HG03521 (cell line): ENCODE measurements around the gene KLB.
A peak's percentile ranks its signal among the peaks of the same experiment; 100 is the strongest.
"Not testable (repeated sequence)": the region's sequence is repeated elsewhere in the genome, so short reads cannot be mapped to it uniquely, and the experiment has no call there.

Source experiments
- ATAC-seq: cut with Tn5 transposase; IDR thresholded peaks from one replicate; pipeline ENCODE4 v1.9.1; 2021; ENCODE audit warnings: mild to moderate bottlenecking, moderate library complexity; ENCODE audit not compliant: unreplicated experiment

The KLB gene

DNA sequence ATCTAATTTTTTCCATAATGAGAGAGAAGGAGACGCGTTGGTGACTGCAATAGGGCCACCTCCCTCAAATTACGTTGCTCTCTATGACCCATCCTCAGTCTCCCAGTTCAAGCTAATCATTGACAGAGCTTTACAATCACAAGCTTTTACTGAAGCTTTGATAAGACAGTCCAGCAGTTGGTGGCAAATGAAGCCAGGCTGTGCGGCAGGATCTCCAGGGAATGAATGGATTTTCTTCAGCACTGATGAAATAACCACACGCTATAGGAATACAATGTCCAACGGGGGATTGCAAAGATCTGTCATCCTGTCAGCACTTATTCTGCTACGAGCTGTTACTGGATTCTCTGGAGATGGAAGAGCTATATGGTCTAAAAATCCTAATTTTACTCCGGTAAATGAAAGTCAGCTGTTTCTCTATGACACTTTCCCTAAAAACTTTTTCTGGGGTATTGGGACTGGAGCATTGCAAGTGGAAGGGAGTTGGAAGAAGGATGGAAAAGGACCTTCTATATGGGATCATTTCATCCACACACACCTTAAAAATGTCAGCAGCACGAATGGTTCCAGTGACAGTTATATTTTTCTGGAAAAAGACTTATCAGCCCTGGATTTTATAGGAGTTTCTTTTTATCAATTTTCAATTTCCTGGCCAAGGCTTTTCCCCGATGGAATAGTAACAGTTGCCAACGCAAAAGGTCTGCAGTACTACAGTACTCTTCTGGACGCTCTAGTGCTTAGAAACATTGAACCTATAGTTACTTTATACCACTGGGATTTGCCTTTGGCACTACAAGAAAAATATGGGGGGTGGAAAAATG, at the start of gene KLB:
KLB (plus strand) TSS at position 168 of the 821 bp plus-strand sequence; CDS start at position 188, 20 bp downstream.
- no peak for ATAC-seq

DNA sequence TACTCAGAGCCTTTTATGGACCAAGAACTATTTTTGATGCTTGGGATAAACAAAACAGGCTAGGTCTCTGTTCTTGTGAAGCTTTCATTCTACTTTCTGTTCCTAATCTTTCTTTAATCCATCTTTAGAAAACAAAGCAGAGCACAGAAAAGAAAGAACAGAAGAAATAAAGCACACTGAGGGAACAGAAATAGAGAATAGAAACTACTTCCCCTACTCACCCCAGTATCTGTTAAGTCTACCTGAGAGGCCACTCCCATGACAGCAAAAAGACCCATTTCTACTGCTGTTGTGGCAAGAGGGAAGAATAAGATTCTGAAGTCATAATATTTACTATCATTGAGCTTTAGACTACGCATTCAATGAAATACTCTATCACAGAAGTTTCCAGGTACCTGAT, 49.7 kb upstream of the KLB start:
- ATAC-seq, result peak; percentile 41

DNA sequence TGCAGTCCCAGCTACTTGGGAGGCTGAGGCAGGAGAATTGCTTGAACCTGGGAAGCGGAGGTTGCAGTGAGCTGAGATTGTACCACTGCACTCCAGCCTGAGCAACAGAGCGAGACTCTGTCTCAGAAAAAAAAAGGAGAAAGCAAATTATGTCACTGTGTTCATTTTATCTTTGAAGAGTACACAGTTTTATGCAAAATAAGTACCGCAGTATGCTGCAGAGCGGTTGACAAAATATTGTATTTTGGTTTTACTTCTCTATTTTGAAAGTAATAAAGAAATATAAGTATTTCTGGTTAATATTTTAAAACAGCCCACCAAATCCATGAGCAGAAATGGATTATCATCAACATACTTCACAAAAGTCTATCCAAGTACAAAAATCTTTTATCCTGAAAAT, 46.1 kb upstream of the KLB start:
- peak; percentile 48 for ATAC-seq

DNA sequence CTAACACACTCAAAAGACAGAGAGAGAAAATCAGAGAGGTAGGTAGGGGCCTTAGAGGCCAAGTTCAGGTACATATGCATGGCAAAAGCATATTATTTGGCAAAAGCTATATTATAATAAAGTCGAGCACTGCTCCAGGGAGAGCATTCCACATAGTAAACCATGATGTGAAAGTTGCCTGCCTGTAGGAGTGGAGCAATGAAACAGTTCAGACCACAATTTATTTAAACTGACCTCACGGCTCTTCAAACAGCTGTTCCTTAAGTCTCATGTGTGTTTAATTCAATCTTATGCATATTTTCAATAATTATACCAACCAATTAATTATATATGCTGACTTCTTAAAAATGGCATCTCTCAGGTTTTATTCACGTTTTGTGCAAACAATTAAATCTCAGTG, 43.9 kb upstream of the KLB start:
- ATAC-seq, result no peak

DNA sequence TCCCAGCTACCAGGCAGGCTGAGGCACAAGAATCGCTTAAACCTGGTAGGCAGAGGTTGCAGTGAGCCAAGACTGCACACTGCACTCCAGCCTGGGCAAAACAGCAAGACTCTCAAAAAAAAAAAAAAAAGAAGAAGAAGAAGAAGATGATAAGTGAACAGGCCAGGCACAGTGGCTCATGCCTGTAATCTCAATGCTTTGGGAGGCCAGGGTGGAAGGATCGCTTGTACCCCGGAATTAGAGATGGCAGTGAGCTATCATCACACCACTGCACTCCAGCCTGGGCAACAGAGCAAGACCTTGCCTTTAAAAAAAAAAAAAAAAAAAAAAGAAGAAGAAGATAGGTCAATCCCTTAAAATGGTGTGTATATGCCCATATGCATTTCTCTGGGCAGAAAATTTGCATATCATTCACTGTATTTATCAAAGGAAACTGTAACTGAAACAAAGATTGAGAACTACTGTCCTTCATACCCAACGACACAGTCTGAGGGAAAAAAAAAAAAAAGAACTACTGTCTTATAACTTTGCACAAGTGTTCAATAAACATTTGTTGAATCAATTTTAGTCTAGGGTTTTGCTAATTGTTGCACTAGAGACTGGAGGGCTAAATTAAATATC, 42.8 kb upstream of the KLB start:
- no peak for ATAC-seq

DNA sequence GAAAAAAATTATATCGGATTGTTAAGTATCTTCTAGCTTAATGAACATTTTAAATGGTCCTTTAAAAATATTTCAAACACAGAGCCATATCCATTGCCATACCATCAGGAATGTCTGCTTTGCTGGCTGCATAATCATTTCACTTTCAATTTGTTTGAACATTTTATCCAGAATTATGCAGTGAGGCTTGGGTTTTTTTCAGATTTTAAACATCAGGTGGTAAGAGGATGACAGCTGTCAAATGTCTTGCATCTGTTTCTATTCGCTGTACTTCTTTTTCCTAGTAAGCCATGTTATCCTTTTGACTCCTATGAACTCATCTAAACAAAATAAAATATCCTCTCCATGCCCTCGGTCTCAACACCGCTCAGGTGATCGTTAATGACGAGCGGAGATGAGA, 41.4 kb upstream of the KLB start:
- no peak for ATAC-seq

DNA sequence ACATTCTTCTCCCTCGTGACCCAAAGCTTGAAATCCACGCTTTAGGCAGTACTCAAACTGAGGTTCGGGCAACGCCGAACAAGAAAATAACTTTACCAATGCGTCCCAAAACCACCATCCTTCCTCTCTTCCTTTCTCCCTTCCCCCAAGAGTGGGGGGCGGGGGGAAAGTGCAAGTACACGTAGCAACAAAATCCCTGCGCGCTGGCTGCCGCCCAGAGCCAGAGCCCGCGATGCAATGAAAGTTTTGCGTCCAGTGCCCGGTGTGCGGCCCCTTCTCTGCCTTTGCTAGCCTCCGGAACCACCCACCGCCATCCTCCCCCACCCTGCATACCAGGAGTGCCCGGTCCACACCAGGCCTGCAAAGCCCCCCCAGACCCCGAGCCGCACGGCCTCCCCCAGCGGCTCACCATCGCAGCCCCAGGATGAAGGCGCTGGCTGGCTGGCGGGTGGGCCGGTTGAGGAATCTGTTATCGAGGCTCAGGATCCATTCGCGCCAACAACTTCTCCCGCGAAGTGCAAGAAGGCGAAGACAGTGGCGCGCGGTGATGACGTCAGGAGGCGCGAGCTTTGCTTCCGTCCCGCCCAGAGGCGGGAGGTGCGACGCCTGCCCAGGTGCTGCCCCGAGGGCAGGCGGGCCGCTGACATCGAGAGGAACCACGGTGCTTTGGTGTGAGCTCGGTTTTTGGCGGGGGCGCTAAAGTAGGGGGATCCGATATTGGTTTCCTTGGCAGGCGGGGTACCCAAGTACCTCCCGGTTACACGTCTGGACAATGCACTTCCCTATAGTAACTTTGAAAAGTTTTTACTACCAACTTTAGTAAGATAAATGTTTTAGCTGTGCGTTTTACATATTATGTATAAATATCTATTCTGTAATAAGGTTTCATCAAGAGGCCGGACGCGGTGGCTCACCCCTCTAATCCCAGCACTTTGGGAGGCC, 40.6 kb upstream of the KLB start, which contains the start of gene RFC1:
RFC1 (minus strand) TSS at position 533 of the 942 bp plus-strand sequence; CDS start at position 412, 121 bp downstream.
- ATAC-seq, result peak; percentile 68

DNA sequence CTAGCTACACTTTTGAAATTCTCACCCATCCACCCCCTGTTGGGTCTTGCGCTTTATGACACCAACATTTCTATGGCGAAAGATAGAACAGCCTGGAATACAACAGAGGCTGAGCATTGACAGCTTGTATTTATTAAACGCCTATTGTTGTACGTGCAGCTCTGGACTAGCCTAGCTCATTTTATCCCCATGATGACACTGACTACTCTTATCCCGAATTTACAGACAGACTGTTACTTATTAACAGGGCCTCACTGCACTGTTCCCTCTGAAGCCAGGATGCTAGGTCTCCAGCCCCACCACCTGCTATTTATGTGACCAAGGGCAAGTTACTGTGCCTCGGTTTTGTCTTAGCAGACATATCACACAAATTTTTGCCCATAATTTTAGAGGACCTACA, 39.6 kb upstream of the KLB start:
- ATAC-seq, result no peak

DNA sequence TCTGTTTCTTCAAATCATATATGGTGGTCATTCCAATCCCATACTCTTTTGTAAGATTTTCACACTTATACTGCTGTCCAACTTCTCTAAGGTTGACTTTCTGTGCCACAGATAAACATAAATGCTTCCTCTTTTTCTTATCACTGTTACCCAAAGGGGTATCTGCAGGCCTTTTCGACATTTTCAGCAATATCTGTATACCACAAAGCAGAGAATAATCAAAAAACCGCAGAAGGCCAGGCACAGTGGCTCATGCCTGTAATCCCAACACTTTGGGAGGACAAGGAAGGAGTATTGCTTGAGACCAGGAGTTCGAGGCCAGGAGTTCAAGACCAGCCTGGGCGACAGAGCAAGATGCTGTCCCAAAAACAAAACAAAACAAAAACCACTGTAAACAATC, 37.4 kb upstream of the KLB start:
- no peak for ATAC-seq

DNA sequence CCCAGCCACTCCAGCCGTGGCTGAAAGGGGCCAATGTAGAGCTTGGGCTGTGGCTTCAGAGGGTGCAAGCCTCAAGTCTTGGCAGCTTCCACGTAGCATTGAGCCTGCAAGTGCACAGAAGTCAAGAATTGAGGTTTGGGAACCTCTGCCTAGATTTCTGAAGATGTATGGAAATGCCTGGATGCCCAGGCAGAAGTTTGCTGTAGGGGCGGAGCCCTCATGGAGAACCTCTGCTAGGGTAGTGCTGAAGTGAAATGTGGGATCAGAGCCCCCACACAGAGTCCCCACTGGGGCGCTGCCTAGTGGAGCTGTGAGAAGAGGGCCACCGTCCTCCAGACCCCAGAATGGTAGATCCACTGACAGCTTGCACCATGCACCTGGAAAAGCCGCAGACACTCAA, 35.5 kb upstream of the KLB start:
- ATAC-seq, result not testable (repeated sequence)

DNA sequence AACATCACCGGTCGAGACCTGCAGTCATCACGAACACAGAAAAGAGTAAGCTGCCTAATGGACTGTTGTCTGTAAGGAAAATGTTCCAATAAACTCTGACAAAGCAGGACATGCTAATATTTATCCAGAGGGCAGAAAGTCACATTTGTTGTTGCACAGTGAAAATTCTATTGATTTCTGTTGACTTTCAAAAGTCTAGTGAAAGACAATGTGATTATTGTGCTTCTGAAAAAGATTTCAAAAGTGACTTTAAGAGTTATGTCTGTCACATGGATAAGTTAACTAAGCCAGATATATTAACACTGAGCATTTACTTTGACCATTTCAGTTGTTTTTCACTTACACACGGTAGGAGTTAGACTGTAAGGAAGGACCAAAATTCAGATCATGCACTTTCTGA, 31.3 kb upstream of the KLB start:
- no peak for ATAC-seq

DNA sequence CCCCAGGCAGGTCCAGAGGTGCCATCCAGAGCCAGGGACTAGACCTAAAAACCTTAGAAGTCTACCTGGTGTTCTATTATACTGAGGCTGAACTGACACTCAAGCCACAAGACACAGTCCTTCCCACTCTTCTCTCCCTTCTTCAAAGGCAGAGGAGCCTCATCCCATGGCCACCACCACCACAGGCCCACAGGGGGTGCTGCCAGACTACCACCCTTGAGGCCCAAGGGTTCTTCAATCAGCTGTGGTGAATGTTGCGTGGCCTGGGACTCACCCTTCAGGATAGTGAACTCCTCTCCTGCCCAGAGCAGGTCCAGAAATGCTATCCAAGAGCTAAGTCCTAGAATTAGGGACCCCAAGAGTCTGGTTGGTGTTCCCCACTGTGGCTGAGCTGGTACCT, 23.0 kb upstream of the KLB start:
- no peak for ATAC-seq

DNA sequence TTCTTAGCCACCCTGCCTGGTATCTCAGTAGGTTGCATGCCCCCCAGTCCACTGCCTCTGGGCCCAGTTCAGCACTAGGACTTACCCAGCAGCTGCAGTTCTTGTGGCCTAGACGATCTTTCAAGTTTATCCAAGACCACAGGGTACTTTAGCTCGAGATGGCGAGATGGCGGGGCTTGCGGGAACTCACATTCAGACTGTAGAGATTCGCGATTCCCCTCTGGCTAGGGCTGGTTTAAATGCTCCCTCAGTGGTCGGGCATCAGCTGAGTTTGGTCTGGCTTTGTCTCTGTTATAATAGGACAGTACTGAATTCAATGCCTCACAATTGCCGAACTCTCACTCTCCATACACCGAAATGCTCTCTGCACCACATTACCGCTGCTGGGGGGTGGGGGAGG, 22.2 kb upstream of the KLB start:
- no peak for ATAC-seq

DNA sequence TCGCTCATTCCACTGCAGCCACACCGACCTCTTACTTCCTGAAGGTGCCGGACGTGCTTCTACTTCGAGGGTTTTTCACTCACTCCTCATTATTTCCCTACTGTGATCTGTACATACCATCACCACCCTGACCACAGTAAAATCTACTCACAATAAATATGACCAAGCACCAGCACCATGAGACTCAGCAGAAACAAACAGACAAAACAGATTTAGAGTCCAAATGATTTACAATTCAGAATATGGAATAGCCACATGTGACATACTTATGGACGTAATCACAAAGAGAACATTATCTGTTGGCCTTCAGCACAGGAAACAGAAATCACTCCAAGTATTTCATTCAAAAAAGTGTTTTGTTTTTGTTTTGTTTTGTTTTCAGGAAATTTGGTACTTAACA, 16.1 kb upstream of the KLB start:
- no peak for ATAC-seq

DNA sequence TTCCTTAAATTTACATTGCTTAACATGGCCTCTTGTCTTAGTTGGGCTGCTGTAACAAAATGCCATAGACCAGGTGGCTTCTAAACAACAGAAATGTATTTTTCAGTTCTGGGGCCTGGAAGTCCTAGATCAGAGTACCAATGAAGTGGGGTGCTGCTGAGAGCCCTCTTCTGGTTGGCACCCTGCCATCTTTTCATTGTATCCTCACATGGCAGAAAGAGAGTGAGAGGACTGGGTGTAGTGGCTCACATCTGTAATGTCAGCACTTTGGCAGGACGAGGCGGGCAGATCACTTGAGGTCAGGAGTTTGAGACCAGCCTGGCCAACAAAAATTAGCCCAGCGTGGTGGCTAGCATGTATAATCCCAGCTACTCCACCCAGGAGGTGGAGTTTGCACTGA, 12.0 kb upstream of the KLB start:
- no peak for ATAC-seq

DNA sequence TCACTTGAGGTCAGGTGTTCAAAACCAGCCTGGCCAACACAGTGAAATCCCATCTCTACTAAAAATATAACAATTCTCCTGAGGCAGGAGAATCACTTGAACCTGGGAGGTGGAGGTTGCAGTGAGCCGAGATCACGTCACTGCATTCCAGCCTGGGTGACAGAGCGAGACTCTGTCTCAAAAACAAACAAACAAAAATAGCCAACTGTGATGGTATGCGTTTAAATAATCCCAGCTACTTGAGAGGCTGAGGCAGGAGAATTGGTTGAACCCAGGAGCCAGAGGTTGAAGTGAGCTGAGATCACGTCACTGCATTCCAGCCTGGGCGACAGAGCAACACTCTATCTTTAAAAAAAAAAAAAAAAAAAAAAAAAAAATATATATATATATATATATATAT, 5.1 kb upstream of the KLB start:
- not testable (repeated sequence) for ATAC-seq

DNA sequence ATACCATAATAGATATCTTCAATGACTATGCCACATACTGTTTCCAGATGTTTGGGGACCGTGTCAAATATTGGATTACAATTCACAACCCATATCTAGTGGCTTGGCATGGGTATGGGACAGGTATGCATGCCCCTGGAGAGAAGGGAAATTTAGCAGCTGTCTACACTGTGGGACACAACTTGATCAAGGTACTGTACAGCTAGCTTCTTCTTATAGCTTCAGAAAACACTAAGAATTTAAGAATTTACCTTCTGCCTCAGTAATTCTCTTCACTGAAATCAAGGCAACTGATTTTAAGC, 805 bp downstream of the KLB start:
- ATAC-seq, result no peak

DNA sequence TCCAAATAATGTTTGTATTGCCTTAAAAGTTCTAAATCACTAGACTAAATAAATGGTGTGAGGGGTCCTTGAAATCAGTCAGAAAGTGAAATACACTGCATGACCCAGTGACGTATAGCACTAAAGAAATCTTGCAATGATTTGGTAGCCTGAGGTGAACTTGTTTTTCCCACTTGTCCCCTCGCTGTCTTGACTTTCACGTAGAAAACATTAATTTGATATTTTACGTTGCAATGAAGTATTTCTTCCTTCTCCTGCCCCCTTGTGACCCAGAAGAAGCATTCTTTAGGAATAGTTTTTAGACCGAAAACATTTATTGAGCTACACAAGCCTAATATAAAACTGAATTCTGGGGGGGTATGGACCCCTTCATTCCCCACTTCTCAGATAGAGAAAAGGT, 3.7 kb downstream of the KLB start:
- ATAC-seq, result no peak

DNA sequence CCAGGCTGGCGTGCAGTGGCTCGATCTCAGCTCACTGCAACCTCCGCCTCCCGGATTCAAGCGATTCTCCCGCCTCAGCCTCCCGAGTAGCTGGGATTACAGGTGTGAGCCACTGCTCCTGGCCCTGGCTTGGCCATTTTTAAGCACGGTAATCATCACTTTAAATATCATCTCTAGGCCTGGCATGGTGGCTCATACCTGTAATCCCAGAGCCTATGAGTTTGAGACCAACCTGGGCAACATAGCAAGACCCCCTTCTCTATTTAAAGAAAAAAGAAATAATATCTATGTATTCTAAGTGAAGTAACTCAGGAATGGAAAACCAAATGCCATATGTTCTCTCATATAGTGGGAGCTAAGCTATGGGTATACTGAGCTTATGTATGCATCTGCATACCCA, 4.8 kb downstream of the KLB start:
- not testable (repeated sequence) for ATAC-seq

DNA sequence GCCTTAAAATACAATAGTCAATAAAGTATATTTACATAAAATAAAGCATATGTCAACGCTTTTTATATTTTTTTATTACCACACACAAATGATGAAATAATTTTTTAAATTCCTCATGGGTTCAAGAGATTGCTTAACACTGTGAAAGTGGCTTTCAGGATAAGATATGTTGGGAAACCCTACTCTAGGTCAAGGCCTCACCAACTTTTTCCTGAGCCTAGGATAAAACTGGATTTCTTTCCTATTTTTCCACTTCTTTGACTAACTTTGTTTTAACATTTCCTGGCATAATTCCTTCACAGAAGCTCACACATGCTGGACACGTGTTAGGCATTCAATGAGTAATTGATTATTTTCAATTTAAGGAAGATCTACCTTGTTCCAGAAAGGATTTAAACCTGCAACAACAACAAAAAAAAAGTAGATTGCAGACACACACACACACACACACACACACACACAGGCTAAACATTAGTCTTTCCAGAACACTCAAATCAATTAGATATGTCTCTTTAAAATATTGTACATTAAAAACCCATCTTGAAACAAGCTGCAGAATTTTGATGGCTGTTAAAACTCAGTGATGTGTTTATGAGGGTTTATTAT, 9.1 kb downstream of the KLB start:
- ATAC-seq, result no peak

DNA sequence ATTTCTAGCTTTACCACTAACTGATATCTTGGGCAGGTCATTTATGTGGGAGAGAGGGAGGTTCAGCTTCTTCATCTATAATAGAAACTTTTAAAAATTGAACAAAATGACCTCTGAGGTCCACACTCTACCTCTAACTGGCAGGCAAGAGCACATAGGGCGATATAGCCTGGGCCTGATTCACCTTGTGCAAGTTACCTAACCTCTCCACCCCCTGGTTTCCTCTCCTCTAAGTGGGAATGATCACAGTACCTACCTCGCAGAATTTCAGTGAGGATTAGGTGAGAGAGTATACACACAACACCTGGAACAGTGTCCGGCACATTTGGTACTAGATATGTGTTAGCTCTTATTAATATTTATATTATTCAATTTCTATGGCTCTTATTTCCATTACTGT, 15.5 kb downstream of the KLB start:
- ATAC-seq, result no peak
